Lower leg skin (tissue), 3 donors: ENCODE data around the gene DNAJB12.

ENCODE experiments used
- POLR2A ChIP-seq, 2 donors: fragments of 450-650 bp; IDR thresholded peaks; one replicate each; pipeline ENCODE4 v1.6.1; 2016 to 2017; ENCODE audit warnings: antibody characterized with exemption in 2 of 2, mild to moderate bottlenecking in 1 of 2, moderate library complexity in 1 of 2
- TF ChIP-seq, protein P1 (sequence below), 3 donors: fragments of 450-650 bp; IDR thresholded peaks; one replicate each; pipeline ENCODE4 v1.5.1; 2016; ENCODE audit warnings: antibody characterized with exemption in 3 of 3, mild to moderate bottlenecking in 3 of 3, moderate library complexity in 2 of 3

DNA sequence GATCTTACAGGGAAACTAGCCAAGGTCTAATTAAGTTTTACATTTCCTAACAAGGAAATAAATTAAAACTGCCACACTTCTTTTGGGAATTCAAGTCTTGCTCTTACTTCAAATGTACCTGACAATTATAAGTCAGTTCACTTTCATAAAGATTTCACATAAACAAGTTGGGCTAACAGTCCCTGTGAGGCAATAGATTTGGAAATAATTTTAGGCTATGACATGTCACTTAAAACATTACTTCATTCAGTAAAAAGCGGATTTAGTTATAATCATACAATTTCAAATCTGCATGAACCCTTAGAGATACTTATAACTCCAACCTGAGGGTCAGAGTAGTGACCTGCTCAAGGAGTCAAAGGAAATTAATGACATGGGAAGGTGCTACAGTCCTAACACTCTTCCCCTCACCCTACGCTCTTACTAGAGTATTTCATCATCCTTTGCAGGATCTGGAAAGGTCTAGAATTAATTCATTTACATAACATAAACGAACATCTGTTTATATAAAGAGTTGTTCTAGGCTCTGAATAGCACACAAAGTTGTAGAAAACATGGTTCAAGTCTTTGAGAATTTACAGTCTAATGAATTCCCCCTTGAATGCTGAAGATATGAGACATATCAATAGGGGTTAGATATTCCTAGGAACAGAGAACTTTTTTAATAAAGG, 32.3 kb upstream of the DNAJB12 start:
- TF ChIP-seq, protein P1, sequence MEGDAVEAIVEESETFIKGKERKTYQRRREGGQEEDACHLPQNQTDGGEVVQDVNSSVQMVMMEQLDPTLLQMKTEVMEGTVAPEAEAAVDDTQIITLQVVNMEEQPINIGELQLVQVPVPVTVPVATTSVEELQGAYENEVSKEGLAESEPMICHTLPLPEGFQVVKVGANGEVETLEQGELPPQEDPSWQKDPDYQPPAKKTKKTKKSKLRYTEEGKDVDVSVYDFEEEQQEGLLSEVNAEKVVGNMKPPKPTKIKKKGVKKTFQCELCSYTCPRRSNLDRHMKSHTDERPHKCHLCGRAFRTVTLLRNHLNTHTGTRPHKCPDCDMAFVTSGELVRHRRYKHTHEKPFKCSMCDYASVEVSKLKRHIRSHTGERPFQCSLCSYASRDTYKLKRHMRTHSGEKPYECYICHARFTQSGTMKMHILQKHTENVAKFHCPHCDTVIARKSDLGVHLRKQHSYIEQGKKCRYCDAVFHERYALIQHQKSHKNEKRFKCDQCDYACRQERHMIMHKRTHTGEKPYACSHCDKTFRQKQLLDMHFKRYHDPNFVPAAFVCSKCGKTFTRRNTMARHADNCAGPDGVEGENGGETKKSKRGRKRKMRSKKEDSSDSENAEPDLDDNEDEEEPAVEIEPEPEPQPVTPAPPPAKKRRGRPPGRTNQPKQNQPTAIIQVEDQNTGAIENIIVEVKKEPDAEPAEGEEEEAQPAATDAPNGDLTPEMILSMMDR (IDR thresholded peaks at IDR 0.05) = no peak
- TF ChIP-seq POLR2A (IDR thresholded peaks at IDR 0.05) = no peak
